22Rv1 (cell line): ENCODE results near the gene MYO3A.

ENCODE experiments used
- ZFX ChIP-seq: fragments of 450-650 bp; IDR thresholded peaks from 2 replicates; pipeline ENCODE4 v1.6.1; 2017; ENCODE audit warnings: antibody characterized with exemption, borderline replicate concordance
- TF ChIP-seq, protein P1 (sequence below): fragments of 450-650 bp; IDR thresholded peaks from 2 replicates; pipeline ENCODE4 v1.5.1; 2017; ENCODE audit warnings: mild to moderate bottlenecking

DNA sequence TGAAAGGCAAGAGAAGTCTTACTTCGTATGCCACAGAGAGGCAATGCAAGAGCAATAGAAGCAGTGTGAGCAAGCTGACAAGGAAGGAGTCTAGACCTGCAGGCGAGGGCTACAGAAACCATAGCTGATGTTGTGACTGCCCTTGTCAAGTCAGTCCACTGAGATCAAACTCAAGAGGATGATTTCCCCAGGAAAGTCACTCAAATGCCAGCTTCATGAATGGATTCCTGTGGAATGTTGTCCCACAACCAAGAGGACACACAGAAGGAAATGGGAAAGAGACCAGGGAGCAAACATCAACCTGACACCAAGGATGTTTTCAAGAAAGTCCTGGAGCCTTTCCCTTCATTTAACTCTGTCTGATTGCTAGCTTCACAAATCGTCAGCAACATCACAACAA lies 204.6 kb downstream of the MYO3A start:
- TF ChIP-seq, protein P1, sequence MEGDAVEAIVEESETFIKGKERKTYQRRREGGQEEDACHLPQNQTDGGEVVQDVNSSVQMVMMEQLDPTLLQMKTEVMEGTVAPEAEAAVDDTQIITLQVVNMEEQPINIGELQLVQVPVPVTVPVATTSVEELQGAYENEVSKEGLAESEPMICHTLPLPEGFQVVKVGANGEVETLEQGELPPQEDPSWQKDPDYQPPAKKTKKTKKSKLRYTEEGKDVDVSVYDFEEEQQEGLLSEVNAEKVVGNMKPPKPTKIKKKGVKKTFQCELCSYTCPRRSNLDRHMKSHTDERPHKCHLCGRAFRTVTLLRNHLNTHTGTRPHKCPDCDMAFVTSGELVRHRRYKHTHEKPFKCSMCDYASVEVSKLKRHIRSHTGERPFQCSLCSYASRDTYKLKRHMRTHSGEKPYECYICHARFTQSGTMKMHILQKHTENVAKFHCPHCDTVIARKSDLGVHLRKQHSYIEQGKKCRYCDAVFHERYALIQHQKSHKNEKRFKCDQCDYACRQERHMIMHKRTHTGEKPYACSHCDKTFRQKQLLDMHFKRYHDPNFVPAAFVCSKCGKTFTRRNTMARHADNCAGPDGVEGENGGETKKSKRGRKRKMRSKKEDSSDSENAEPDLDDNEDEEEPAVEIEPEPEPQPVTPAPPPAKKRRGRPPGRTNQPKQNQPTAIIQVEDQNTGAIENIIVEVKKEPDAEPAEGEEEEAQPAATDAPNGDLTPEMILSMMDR = no peak
- TF ChIP-seq ZFX = no peak
